Muscle layer of colon (tissue), 2 donors: ENCODE results near the gene BCR.

Experiments
- H3K27ac ChIP-seq: one replicate; pipeline ENCODE4 v1.7.0; 2013; ENCODE audit warnings: low read depth, mild to moderate bottlenecking, low read length, moderate library complexity
- H3K27me3 ChIP-seq, 2 donors: one replicate each; pipeline ENCODE4 v1.7.0; 2013; ENCODE audit warnings: low read length in 2 of 2, mild to moderate bottlenecking in 2 of 2; ENCODE audit not compliant: insufficient read depth in 2 of 2, control insufficient read depth in 1 of 2
- H3K36me3 ChIP-seq: one replicate; pipeline ENCODE4 v1.7.0; 2013; ENCODE audit warnings: mild to moderate bottlenecking, low read length; ENCODE audit not compliant: insufficient read depth
- H3K4me1 ChIP-seq: one replicate; pipeline ENCODE4 v1.7.0; 2013; ENCODE audit warnings: mild to moderate bottlenecking, low read length; ENCODE audit not compliant: insufficient read depth
- H3K4me3 ChIP-seq, 2 donors: one replicate each; pipeline ENCODE4 v1.7.0; 2013; ENCODE audit warnings: low read length in 2 of 2, low read depth in 1 of 2, mild to moderate bottlenecking in 1 of 2, moderate library complexity in 1 of 2
- H3K9ac ChIP-seq: one replicate; pipeline ENCODE4 v1.7.0; 2013; ENCODE audit warnings: low read length
- H3K9me3 ChIP-seq: one replicate; pipeline ENCODE4 v1.7.0; 2013; ENCODE audit warnings: mild to moderate bottlenecking, low read length
- donor health status: abdominal sarcoma.
- donor health status: Adenocarcinoma of cecum.

BCR gene

GRCh38 chr22:23143119-23143518 lies 37.2 kb upstream of the BCR start:
- Histone ChIP-seq H3K27ac (no peak overlapping the region), H3K9ac (no peak overlapping the region), H3K36me3 (no peaks in the 10 kb centered on the region), H3K27me3 (no peaks in the 10 kb centered on the region), H3K9me3 (no peaks in the 10 kb centered on the region), H3K4me1 (peaks cover 30% of the 10 kb centered on the region), H3K4me3 (no peak overlapping the region)

- H3K27me3 ChIP-seq = no peaks in the 10 kb centered on the region
- peak overlapping the region in 1 of 2 donors; percentile 64 for H3K4me3 ChIP-seq
- H3K27ac ChIP-seq = no peak overlapping the region
- no peaks in the 10 kb centered on the region for H3K36me3 ChIP-seq
- no peak overlapping the region for H3K9ac ChIP-seq
- no peaks in the 10 kb centered on the region for H3K9me3 ChIP-seq
- peaks cover 30% of the 10 kb centered on the region for H3K4me1 ChIP-seq
Measured at GRCh38 chr22:23144432-23144831, 35.9 kb upstream of the BCR start.

GRCh38 chr22:23144932-23145877 lies 35.1 kb upstream of the BCR start, which contains the start of gene RAB36:
Gene RAB36, plus strand, starts transcription at chr22:23145477. Its CDS starts 1,140 bp downstream, at chr22:23146617.
- H3K27me3 ChIP-seq = no peaks in the 10 kb centered on the region
- H3K4me1 ChIP-seq = peaks cover 30% of the 10 kb centered on the region
- H3K9ac ChIP-seq = peak within 1 kb of the TSS; percentile 58
- H3K27ac ChIP-seq = peak within 1 kb of the TSS; percentile 72
- no peaks in the 10 kb centered on the region for H3K36me3 ChIP-seq
- H3K9me3 ChIP-seq = no peaks in the 10 kb centered on the region
- peak within 1 kb of the TSS; percentile 24 to 64 for H3K4me3 ChIP-seq

GRCh38 chr22:23145878-23146470 lies 34.3 kb upstream of the BCR start:
- Histone ChIP-seq H3K9me3 (no peaks in the 10 kb centered on the region), H3K27ac (peak overlapping the region; percentile 72), H3K36me3 (peaks cover 2% of the 10 kb centered on the region), H3K4me1 (peaks cover 30% of the 10 kb centered on the region), H3K9ac (peak overlapping the region; percentile 58), H3K4me3 (peak overlapping the region; percentile 24 to 64), H3K27me3 (no peaks in the 10 kb centered on the region)

- H3K9me3 ChIP-seq = no peaks in the 10 kb centered on the region
- H3K9ac ChIP-seq = no peak overlapping the region
- H3K36me3 ChIP-seq = peaks cover 7% of the 10 kb centered on the region
- no peaks in the 10 kb centered on the region for H3K27me3 ChIP-seq
- no peak overlapping the region for H3K4me3 ChIP-seq
- peaks cover 27% of the 10 kb centered on the region for H3K4me1 ChIP-seq
- no peak overlapping the region for H3K27ac ChIP-seq
Measured at GRCh38 chr22:23146478-23147205, 33.7 kb upstream of the BCR start.

GRCh38 chr22:23147617-23148387 lies 32.5 kb upstream of the BCR start:
- H3K27me3 ChIP-seq = no peaks in the 10 kb centered on the region
- no peak overlapping the region for H3K27ac ChIP-seq

GRCh38 chr22:23149743-23150238 lies 30.5 kb upstream of the BCR start:
- H3K4me3 ChIP-seq = no peak overlapping the region
- no peaks in the 10 kb centered on the region for H3K9me3 ChIP-seq
- no peak overlapping the region for H3K9ac ChIP-seq
- peaks cover 15% of the 10 kb centered on the region for H3K4me1 ChIP-seq
- peaks cover 7% of the 10 kb centered on the region for H3K36me3 ChIP-seq
- H3K27ac ChIP-seq = no peak overlapping the region
- no peaks in the 10 kb centered on the region for H3K27me3 ChIP-seq

More at GRCh38 chr22:23147617-23148387, 32.5 kb upstream of the BCR start:
- peaks cover 7% of the 10 kb centered on the region for H3K36me3 ChIP-seq
- H3K9ac ChIP-seq = no peak overlapping the region
- H3K4me3 ChIP-seq = no peak overlapping the region
- H3K4me1 ChIP-seq = peaks cover 19% of the 10 kb centered on the region
- H3K9me3 ChIP-seq = no peaks in the 10 kb centered on the region

GRCh38 chr22:23150762-23151161 lies 29.5 kb upstream of the BCR start:
- H3K27me3 ChIP-seq = no peaks in the 10 kb centered on the region
- H3K4me3 ChIP-seq = no peak overlapping the region
- no peak overlapping the region for H3K9ac ChIP-seq
- H3K27ac ChIP-seq = no peak overlapping the region
- H3K4me1 ChIP-seq = peaks cover 8% of the 10 kb centered on the region
- H3K36me3 ChIP-seq = peaks cover 7% of the 10 kb centered on the region
- H3K9me3 ChIP-seq = no peaks in the 10 kb centered on the region

GRCh38 chr22:23151827-23152226 lies 28.5 kb upstream of the BCR start:
- H3K36me3 ChIP-seq = peaks cover 7% of the 10 kb centered on the region

GRCh38 chr22:23152238-23153114 lies 27.8 kb upstream of the BCR start:
- H3K27ac ChIP-seq = no peak overlapping the region
- H3K4me3 ChIP-seq = no peak overlapping the region

More at GRCh38 chr22:23151827-23152226, 28.5 kb upstream of the BCR start:
- no peak overlapping the region for H3K9ac ChIP-seq
- H3K4me3 ChIP-seq = no peak overlapping the region
- H3K27ac ChIP-seq = no peak overlapping the region
- H3K9me3 ChIP-seq = no peaks in the 10 kb centered on the region
- H3K27me3 ChIP-seq = no peaks in the 10 kb centered on the region
- H3K4me1 ChIP-seq = peaks cover 4% of the 10 kb centered on the region

More at GRCh38 chr22:23152238-23153114, 27.8 kb upstream of the BCR start:
- H3K9ac ChIP-seq = no peak overlapping the region
- H3K9me3 ChIP-seq = no peaks in the 10 kb centered on the region
- H3K27me3 ChIP-seq = no peaks in the 10 kb centered on the region
- peaks cover 3% of the 10 kb centered on the region for H3K4me1 ChIP-seq
- H3K36me3 ChIP-seq = peaks cover 7% of the 10 kb centered on the region
